Measurements from ENCODE around the gene FNDC3B.

GRCh38 chr3:172166890-172167289, 127.5 kb downstream of the FNDC3B start:
- TF ChIP-seq CTCF (IDR thresholded peaks at IDR 0.05; ENCODE audit: low read depth, low read length), result no peak
- TF ChIP-seq EZH2phosphoT487 (IDR thresholded peaks at IDR 0.05; ENCODE audit: low read depth), result no peak

Measured in OCI-LY3 (cell line).